Osteoblast (primary cell): ENCODE measurements around the gene PAPLN. TPM values are rescaled to one million over a fixed set of nuclear protein-coding genes. Genes with fewer than 3 reads are reported as not detected.

ENCODE experiments used
- DNase-seq: peaks from one replicate; pipeline ENCODE4 v3.0.0; 2011; ENCODE audit warnings: low spot score, mixed read lengths; ENCODE audit not compliant: insufficient read length; ENCODE audit errors: missing footprints
- H2AFZ ChIP-seq: 2 replicates; pipeline ENCODE4 v1.6.0; 2011; ENCODE audit warnings: mild to moderate bottlenecking, low read length
- H3K27ac ChIP-seq: 2 replicates; pipeline ENCODE4 v1.5.1; 2011; ENCODE audit warnings: mild to moderate bottlenecking, low read depth, low read length, moderate library complexity
- H3K27me3 ChIP-seq: 2 replicates; pipeline ENCODE4 v1.6.0; 2012; ENCODE audit warnings: mild to moderate bottlenecking, control low read depth, inconsistent platforms, low read length, moderate library complexity; ENCODE audit not compliant: insufficient read depth
- H3K36me3 ChIP-seq: 2 replicates; pipeline ENCODE4 v1.5.1; 2011; ENCODE audit warnings: mild to moderate bottlenecking, low read length, control low read depth, moderate library complexity; ENCODE audit not compliant: insufficient read depth
- H3K4me1 ChIP-seq: 2 replicates; pipeline ENCODE4 v1.5.1; 2011; ENCODE audit warnings: mild to moderate bottlenecking, low read length, control low read depth, moderate library complexity; ENCODE audit not compliant: insufficient read depth
- H3K4me2 ChIP-seq: 2 replicates; pipeline ENCODE4 v1.6.0; 2011; ENCODE audit warnings: mild to moderate bottlenecking, low read length; ENCODE audit not compliant: insufficient read depth
- H3K4me3 ChIP-seq: fragments of 200-600 bp; sonication (generic); 3 replicates; pipeline ENCODE4 v1.5.1; 2012; ENCODE audit warnings: mild to moderate bottlenecking, low read length, inconsistent platforms; ENCODE audit not compliant: insufficient read depth
- H3K79me2 ChIP-seq: 2 replicates; pipeline ENCODE4 v1.6.0; 2012; ENCODE audit warnings: mild to moderate bottlenecking, low read length, control low read depth, inconsistent platforms; ENCODE audit not compliant: insufficient read depth
- H3K9me3 ChIP-seq: 2 replicates; pipeline ENCODE4 v1.5.1; 2011; ENCODE audit warnings: low read depth, low read length, control low read depth
- H4K20me1 ChIP-seq: 2 replicates; pipeline ENCODE4 v1.6.0; 2012; ENCODE audit warnings: mild to moderate bottlenecking, low read length, control low read depth; ENCODE audit not compliant: insufficient read depth
- total RNA-seq: library from RNA; depleted of rRNA; stranded (reverse); fragments of >200 nt; gene quantifications from 2 replicates; pipeline ENCODE4 v1.2.3, GENCODE V29; 2012
- TF ChIP-seq, protein P1 (sequence below): IDR thresholded peaks from 2 replicates; pipeline ENCODE4 v1.5.1; 2011; ENCODE audit warnings: mild to moderate bottlenecking, low read depth, low read length, moderate library complexity; ENCODE audit errors: extremely low read depth

Gene PAPLN
- total RNA-seq, 1 donor = 5.8 TPM

DNA sequence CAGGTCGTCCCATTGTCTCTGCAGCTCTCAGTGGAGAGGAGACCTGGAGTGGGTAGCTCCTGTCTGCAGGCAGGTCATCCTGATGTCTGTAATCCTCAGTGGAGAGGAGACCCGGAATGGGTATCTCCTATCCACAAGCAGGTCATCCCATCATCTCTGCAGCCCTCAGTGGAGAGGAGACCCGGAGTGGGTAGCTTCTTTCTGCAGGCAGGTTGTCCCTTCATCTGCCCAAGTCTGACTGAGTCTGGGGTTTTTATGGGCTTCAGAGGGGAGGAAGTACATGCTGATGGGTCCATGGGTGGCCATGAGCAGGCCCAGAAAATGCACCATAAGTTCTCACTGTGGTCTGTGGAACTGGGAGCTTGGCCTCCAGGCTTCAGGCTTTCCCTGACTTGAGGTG, 28.9 kb upstream of the PAPLN start:
- peaks cover 53% of the 10 kb centered on the region for H3K36me3 ChIP-seq
- TF ChIP-seq, protein P1, sequence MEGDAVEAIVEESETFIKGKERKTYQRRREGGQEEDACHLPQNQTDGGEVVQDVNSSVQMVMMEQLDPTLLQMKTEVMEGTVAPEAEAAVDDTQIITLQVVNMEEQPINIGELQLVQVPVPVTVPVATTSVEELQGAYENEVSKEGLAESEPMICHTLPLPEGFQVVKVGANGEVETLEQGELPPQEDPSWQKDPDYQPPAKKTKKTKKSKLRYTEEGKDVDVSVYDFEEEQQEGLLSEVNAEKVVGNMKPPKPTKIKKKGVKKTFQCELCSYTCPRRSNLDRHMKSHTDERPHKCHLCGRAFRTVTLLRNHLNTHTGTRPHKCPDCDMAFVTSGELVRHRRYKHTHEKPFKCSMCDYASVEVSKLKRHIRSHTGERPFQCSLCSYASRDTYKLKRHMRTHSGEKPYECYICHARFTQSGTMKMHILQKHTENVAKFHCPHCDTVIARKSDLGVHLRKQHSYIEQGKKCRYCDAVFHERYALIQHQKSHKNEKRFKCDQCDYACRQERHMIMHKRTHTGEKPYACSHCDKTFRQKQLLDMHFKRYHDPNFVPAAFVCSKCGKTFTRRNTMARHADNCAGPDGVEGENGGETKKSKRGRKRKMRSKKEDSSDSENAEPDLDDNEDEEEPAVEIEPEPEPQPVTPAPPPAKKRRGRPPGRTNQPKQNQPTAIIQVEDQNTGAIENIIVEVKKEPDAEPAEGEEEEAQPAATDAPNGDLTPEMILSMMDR = no peak
- H3K4me3 ChIP-seq = no peak overlapping the region
- no peak overlapping the region for H3K27ac ChIP-seq
- DNase-seq = no peak
- no peak overlapping the region for H2AFZ ChIP-seq
- H3K4me2 ChIP-seq = no peak overlapping the region
- H4K20me1 ChIP-seq = no peaks in the 10 kb centered on the region
- no peaks in the 10 kb centered on the region for H3K27me3 ChIP-seq
- H3K4me1 ChIP-seq = peaks cover 21% of the 10 kb centered on the region
- no peaks in the 10 kb centered on the region for H3K9me3 ChIP-seq
- no peaks in the 10 kb centered on the region for H3K79me2 ChIP-seq

DNA sequence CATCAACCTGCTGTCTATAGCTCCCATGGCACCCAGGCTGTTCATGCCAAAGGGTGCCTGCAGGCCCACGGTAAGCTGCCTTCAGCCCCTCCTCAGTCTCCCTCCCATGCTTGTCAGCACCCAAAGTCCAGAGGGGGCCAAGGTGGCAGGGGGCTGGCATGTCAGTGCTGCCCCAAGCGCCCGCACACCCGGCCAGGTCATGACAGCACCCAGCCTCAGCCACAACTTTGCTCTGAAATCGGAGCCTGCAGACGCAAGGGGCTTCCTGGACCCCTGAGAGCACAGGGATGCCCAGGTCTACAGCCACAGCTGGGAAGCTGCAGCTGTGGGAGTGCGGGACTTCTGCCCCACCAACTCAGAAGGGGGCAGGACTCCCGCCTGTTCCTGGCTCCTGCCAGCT, 28.5 kb upstream of the PAPLN start:
- Histone ChIP-seq H3K4me1 (peaks cover 21% of the 10 kb centered on the region), H3K79me2 (no peaks in the 10 kb centered on the region), H3K4me2 (no peak overlapping the region), H4K20me1 (no peaks in the 10 kb centered on the region), H3K27ac (no peak overlapping the region), H2AFZ (no peak overlapping the region), H3K4me3 (no peak overlapping the region), H3K27me3 (no peaks in the 10 kb centered on the region), H3K9me3 (no peaks in the 10 kb centered on the region), H3K36me3 (peaks cover 58% of the 10 kb centered on the region)
- TF ChIP-seq, protein P1 = no peak
- no peak for DNase-seq

DNA sequence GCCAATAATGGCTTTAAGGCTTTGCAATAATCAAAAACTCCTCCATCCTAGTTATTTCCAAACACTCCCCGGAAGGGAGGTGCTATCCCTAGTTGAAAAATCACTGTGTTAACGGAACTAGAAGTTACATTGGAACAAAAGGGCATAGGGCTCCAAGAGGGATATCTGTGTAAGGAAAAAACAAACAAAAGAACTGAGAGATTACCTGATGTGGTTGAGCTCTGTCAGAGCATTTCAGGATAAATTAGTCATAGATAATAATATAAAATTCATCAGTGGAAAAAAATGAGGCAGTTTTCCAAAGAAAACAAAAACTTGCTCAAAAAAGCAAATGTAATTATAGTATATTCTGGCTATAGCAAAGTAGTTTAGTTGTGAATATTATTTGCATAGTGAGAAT, 27.4 kb upstream of the PAPLN start:
- Histone ChIP-seq H3K27me3 (no peaks in the 10 kb centered on the region), H3K4me3 (no peak overlapping the region), H3K4me1 (peaks cover 21% of the 10 kb centered on the region), H3K4me2 (peak overlapping the region; percentile 39), H2AFZ (no peak overlapping the region), H4K20me1 (no peaks in the 10 kb centered on the region), H3K79me2 (no peaks in the 10 kb centered on the region), H3K9me3 (no peaks in the 10 kb centered on the region), H3K27ac (peak overlapping the region; percentile 37), H3K36me3 (peaks cover 58% of the 10 kb centered on the region)
- TF ChIP-seq, protein P1 = no peak
- DNase-seq = no peak

DNA sequence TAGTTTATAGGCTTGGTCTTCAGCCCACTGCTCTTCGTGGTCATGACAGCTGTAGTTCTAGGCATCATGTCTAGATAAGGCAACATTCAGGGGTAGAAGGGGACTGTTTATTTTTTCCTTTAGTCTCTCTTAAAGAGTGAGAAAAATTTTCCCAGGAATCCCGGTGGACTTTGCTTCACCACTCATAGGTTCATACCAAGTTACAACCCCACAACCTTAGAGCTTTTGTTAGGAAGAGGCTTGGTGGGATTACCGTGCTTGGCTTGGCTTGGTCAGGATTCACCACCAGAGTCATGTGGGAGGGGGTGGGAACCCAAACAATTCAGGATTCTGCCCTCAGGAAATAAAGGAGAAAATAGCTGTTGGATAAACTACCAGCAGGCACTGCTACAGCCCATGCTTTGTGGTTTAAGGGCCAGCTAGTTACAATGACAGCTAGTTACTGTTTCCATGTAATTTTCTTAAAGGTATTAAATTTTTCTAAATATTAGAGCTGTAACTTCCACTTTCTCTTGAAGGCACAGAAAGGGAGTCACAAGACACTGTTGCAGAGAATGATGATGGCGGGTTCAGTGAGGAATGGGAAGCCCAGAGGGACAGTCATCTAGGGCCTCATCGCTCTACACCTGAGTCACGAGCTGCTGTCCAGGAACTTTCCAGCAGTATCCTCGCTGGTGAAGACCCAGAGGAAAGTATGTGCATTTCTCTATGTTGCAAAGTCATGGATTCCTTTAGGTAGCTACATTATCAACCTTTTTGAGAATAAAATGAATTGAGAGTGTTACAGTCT, 25.9 kb upstream of the PAPLN start:
- TF ChIP-seq, protein P1 = no peak
- Histone ChIP-seq H3K4me3 (no peak overlapping the region), H3K27ac (no peak overlapping the region), H3K27me3 (no peaks in the 10 kb centered on the region), H3K36me3 (peaks cover 54% of the 10 kb centered on the region), H2AFZ (no peak overlapping the region), H3K79me2 (no peaks in the 10 kb centered on the region), H3K4me2 (no peak overlapping the region), H3K9me3 (no peaks in the 10 kb centered on the region), H3K4me1 (peaks cover 21% of the 10 kb centered on the region), H4K20me1 (no peaks in the 10 kb centered on the region)
- no peak for DNase-seq
